SK-N-DZ (cell line): ENCODE results near the gene HABP4.

Experiments used
- DNase-seq: peaks from one replicate; pipeline ENCODE4 v3.0.0-alpha.2; 2015; ENCODE audit warnings: low spot score

HABP4 gene

DNA sequence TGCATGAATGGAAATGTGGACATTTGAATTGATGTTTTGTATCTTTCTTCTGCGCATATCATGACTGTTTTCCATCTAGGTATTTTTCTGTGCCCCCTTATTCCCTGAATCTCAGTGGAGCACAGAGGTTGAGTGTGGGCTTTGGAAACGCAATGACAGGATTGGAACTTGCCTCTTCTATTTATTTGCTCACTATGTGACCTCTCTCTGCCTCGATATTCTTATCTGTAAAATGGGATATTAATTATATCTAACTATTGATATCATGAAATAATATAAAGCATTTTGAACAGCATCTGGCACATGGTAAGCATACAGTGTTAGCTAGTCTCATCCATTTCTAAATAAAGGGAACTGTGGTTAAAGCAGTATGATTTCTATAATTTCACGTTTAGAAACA is 26.0 kb downstream of the HABP4 start:
- DNase-seq, result no peak

DNA sequence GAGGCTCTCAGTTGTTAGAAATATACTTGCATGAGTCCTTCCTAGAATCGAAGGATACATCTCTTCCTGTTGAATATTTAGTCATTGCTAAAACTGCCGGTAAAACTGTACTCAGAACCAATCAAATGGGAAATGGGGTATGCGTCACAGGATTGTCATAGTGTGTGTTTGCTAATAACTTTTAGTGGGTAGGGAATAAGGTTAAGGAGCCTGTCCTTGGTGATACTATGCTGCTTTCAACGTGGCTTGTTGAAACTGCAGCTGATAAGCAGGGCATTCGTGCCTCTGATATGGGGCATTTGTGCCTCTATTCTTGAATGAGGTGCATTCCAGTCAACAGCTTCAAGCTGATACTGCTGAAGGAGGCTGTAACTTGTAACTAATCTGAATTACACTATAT is 26.6 kb downstream of the HABP4 start:
- no peak for DNase-seq

GRCh38 chr9:96478829-96479371 is 28.9 kb downstream of the HABP4 start:
- no peak for DNase-seq

DNA sequence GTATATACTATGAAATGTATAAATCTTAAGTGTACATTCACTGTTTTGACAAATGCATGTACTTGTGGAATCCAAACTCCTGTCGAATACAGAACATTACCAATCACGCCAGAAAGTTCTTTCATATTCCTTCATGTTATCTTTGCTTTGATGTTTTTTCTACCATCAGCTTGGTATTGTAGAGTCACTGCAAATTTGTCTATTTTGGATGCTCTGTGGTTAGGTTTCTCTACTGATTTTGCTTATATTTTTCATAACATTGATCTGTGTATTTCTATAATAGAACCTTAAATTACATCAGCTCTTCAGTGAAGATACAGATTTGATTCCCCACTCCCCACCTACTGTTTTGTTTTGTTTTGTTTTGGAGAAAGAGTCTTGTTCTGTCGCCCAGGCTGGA is 30.8 kb downstream of the HABP4 start:
- no peak for DNase-seq

- no peak for DNase-seq
Observed at GRCh38 chr9:96482476-96482875, 32.5 kb downstream of the HABP4 start.

DNA sequence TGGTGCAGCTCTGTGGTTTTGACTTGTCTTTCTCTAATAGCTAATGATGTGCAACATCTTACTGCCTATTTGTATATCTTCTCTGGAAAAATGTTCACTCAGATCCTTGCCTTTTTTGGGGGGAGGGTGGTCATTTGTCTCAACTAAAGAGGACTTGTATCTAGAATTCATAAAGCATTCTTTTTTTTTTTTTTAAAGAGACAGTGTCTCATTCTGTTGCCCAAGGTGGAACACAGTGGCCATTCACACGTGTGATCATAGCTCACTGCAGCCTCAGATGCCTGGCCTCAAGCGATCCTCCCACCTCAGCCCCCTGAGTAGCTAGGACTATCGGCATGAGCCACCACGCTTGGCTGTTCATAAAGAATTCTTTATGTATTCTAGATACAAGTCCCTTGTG is 33.2 kb downstream of the HABP4 start:
- no peak for DNase-seq

DNA sequence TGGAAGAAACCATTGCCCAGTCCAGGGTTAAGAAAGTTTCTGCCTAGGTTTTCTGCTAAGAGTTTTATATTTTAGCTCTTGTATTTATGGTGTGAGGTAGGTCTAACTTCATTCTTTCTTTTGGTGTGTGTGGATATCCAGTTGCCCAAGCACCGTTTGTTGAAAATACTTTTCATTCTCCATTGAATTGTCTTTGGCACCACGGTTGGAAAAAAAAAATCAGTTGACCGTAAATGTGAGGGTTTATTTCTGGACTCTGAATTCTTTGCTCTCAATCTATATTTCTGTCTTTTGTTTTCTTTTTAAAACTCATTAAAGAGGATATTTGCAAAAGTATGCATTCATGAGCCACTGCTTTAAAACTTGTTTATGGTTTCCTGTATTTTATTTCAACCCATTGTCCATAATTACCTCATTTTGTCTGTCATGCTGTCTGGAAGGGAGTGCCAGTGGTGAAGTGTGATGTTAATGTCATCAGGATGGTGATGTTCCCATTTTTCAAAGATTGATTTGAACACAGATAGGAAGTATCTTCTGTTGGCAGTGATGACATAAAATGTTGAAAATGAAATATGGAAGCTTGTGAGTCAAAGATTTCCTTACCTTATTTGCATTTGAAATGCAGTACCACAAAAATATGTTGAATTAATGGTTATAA is 33.9 kb downstream of the HABP4 start:
- no peak for DNase-seq

DNA sequence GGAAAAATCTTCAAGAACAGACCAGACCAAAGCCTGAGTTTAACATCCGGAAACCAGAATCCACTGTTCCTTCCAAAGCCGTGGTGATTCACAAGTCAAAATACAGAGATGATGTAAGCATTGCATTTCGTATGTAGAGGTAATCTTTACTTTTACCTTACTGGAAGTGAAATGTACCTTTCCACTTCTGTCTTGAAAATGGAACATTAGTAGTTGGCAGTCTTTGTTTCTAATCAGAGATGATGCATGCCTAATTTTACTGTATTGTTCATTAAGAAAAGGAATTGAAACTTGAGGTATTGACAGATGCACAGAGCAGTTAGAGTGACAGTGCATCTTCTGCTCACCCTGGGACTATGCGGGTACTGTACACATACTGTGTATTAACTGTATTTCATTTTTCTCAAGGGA is 34.6 kb downstream of the HABP4 start:
- DNase-seq, result no peak

DNA sequence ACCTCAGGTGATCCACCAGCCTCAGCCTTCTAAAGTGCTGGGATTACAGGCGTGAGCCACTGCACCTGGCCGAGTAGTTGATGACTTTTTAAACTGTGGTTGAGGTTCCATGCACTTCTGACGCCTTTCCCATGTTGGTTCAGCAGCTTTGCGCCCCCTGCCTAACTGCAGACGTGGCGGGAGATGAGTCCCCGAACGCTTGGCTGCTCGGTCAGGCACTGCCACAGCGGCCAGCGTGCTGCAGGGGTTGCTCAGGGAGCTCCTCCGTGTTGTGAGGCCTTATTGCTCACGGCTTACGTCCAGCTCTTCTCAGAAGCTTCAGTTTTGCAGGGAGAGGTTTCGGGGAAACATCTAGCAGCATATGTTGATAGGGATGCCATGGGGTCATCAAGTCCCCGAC is 35.3 kb downstream of the HABP4 start:
- DNase-seq, result no peak

DNA sequence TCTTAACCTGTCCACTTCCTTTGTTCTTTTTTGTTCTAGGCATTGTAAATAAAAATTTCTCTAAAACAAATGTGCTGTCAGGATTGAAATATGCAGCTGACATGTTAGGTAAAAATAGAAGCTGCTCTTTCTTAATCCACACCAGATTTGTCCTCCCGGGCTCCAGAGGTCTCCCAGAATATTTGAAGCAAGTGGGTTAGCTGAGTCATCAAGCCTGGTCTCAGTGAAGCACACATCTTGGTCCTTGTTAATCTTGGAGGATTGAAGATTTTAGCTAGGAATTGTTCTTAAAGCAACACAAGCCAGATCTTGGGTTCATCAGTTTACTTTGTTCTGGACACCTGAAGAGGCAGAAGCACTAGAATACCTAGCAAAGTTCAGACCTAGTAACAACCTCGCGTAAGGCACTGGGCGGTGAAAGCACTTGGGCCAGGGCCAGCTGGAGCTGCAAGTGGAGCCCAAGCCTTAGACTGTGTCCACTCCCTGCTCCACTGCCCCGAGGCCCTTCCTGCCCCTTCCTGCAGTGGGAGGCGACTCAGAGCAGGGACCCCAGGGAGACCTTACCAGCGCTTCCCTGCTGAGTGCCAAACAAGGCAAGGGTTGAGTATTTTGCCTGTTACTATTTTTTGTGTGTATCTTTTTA is 36.5 kb downstream of the HABP4 start:
- DNase-seq, result no peak

DNA sequence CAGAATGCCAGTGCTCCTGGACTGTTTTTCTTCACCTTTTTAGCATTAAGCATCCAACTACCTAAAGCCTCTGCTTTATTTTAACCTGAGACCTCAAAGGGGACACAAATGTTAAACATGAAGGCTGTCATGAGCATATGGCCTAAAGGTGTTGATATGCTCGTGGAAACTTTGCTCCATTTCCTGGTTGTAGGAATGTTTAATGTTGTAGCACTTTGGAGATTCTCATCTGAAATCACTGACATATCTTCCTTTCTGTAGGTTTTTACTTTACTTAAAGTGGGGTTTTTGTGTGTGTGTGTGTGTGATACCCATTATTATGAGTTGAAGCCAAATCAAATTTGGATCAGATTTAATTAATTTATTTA is 37.0 kb downstream of the HABP4 start:
- DNase-seq, result no peak

- no peak for DNase-seq
Observed at GRCh38 chr9:96487949-96488348, 38.0 kb downstream of the HABP4 start.

GRCh38 chr9:96489482-96489979 is 39.6 kb downstream of the HABP4 start:
- no peak for DNase-seq

GRCh38 chr9:96490534-96491078 is 40.6 kb downstream of the HABP4 start:
- DNase-seq, result no peak

- no peak for DNase-seq
Observed at GRCh38 chr9:96491079-96491879, 41.3 kb downstream of the HABP4 start.

DNA sequence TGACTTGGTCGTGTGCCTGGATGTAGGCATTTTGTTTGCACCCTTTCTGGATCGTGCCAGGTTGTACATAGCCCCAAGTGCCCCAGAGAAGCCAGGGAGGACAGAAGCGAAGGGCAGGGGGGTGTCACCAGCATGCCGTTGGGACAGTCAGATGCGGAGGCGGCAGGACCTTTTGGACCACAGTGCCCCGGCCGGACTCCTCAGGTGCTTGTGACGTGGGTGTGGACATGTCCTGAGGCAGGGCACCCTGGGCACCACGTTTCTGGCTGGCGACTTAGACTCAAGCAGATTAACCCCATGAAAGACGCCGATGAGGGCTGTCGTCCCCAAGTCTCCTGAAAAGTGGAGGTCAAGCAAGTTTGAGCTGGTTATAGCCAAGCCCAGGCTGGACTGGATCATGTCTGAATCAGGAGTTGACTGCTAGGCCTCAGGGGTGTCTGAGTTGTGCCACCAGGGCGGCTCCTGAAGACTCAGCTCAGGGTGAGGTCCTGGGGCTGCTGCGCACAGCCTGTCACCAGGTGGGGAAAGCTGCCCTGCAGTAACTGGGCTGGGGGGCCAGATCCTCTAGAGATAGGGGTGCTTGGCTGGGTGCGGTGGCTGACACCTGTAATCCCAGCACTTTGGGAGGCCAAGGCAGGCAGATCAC is 42.0 kb downstream of the HABP4 start:
- DNase-seq, result no peak

GRCh38 chr9:96492993-96493531 is 43.1 kb downstream of the HABP4 start:
- DNase-seq, result no peak

DNA sequence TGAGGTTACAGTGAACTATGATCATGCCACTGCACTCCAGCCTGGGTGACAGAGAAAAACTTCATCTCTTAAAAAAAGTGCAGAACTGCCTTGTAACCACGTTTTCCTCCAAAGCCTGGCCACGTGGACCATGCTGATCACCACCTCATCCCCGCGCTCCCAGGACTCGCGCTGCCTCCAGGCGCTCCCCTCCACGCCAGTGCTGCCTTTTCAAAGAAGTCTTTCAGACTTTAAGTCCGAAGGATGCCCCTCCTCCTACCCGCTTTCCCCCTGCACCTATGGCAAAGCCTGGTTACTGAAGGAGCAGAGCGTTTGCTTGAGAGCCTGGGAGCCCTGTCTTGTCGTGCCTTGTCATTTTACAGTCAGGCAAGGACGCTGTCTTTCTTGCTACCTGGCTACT is 43.8 kb downstream of the HABP4 start:
- no peak for DNase-seq

- DNase-seq, result no peak
Observed at GRCh38 chr9:96494215-96494800, 44.3 kb downstream of the HABP4 start.

DNA sequence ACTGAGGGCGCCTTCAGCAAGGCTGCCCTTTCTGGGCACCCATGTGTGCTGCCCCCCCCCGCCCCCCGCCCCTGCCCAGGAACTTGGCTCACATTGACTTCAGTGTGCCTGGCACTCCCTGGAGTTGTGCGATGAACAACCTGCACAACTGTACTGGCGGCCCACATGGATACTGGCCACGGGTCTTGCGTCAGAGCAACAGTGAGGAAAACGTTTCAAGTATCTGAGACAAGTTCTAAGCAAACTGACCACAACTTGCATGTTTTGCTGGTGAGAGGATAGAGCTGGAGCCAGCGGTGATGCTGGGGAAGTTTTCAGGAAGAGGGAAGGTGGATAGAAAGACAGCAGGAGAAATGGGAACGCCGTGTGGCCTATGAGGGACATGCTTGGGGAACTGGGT is 45.4 kb downstream of the HABP4 start:
- DNase-seq, result no peak
